Tibial nerve (tissue), 4 donors: Measurements from ENCODE around the gene AK2. TPM values are rescaled to one million over a fixed set of nuclear protein-coding genes. Genes with fewer than 3 reads are reported as not detected.
"Not testable (repeated sequence)": the region's sequence is repeated elsewhere in the genome, so short reads cannot be mapped to it uniquely, and the experiment has no call there.

ENCODE experiments used
- DNase-seq, 2 donors: peaks; one replicate each; pipeline ENCODE4 v3.0.0-alpha.2; 2019; ENCODE audit warnings: low spot score in 2 of 2
- H3K27ac ChIP-seq, 4 donors: fragments of 200-600 bp; sonication (generic) in 3 of 4; one replicate each; pipeline ENCODE4 v1.5.1; 2017 to 2019; ENCODE audit warnings: mild to moderate bottlenecking in 1 of 4
- H3K27me3 ChIP-seq, 2 donors: fragments of 200-600 bp; sonication (generic) in 1 of 2; one replicate each; pipeline versions ENCODE4 v1.5.1 to v1.6.0; 2017 to 2019
- H3K36me3 ChIP-seq, 3 donors: fragments of 200-600 bp; sonication (generic); one replicate each; pipeline ENCODE4 v1.5.1; 2018 to 2019
- H3K4me1 ChIP-seq, 4 donors: fragments of 200-600 bp; sonication (generic) in 3 of 4; one replicate each; pipeline ENCODE4 v1.5.1; 2017 to 2019
- H3K4me3 ChIP-seq, 4 donors: fragments of 200-600 bp; sonication (generic) in 3 of 4; one replicate each; pipeline ENCODE4 v1.5.1; 2017 to 2019; ENCODE audit warnings: mild to moderate bottlenecking in 1 of 4, moderate library complexity in 1 of 4
- H3K9me3 ChIP-seq, 4 donors: fragments of 200-600 bp; sonication (generic) in 3 of 4; one replicate each; pipeline ENCODE4 v1.5.1; 2017 to 2019
- EP300 ChIP-seq, 2 donors: sonication (generic); formaldehyde crosslinking; IDR thresholded peaks; one replicate each; pipeline ENCODE4 v1.6.1; 2017; ENCODE audit warnings: antibody characterized with exemption in 2 of 2, mild to moderate bottlenecking in 1 of 2
- POLR2A ChIP-seq, 2 donors: fragments of 450-650 bp; IDR thresholded peaks; one replicate each; pipeline ENCODE4 v1.6.1; 2017; ENCODE audit warnings: antibody characterized with exemption in 2 of 2, mild to moderate bottlenecking in 2 of 2, moderate library complexity in 2 of 2
- WGBS, 2 donors: methylation state at CpG; one replicate each; pipeline ENCODE4 v1.1.5; 2018; 5-methylcytosine and 5-hydroxymethylcytosine counted together
- total RNA-seq, 4 donors: library from RNA; depleted of rRNA; stranded (reverse); fragments of >200 nt; gene quantifications; one replicate each; pipeline ENCODE4 v1.1.0, GENCODE V29; 2016
- TF ChIP-seq, protein P1 (sequence below), 5 experiments: fragments of 200-600 bp in 3 of 5; fragments of 450-650 bp in 2 of 5; sonication (generic) in 3 of 5; IDR thresholded peaks; one replicate each; pipeline ENCODE4 v1.5.1; 2016 to 2019; ENCODE audit warnings: antibody characterized with exemption in 5 of 5, mild to moderate bottlenecking in 3 of 5, moderate library complexity in 2 of 5

AK2 gene
- total RNA-seq, 4 donors from 2014 or later: 127 to 559 (median 207) TPM

- H3K4me1 ChIP-seq: peaks cover 0 to 42% (median 7%) of the 10 kb centered on the region in 4 donors
- no peaks in the 10 kb centered on the region for H3K9me3 ChIP-seq
- no peak for TF ChIP-seq POLR2A (IDR thresholded peaks at IDR 0.05)
- no peak for TF ChIP-seq EP300 (IDR thresholded peaks at IDR 0.05)
- TF ChIP-seq, protein P1, sequence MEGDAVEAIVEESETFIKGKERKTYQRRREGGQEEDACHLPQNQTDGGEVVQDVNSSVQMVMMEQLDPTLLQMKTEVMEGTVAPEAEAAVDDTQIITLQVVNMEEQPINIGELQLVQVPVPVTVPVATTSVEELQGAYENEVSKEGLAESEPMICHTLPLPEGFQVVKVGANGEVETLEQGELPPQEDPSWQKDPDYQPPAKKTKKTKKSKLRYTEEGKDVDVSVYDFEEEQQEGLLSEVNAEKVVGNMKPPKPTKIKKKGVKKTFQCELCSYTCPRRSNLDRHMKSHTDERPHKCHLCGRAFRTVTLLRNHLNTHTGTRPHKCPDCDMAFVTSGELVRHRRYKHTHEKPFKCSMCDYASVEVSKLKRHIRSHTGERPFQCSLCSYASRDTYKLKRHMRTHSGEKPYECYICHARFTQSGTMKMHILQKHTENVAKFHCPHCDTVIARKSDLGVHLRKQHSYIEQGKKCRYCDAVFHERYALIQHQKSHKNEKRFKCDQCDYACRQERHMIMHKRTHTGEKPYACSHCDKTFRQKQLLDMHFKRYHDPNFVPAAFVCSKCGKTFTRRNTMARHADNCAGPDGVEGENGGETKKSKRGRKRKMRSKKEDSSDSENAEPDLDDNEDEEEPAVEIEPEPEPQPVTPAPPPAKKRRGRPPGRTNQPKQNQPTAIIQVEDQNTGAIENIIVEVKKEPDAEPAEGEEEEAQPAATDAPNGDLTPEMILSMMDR (IDR thresholded peaks at IDR 0.05): no peak
- no peak overlapping the region for H3K4me3 ChIP-seq
- H3K36me3 ChIP-seq: peaks cover 0 to 34% (median 0%) of the 10 kb centered on the region in 3 donors
- H3K27me3 ChIP-seq: no peaks in the 10 kb centered on the region
- DNase-seq: no peak
- no peak overlapping the region for H3K27ac ChIP-seq
- 86 to 91% methylated on average over 5 of the region's 5 CpGs for WGBS, 2 donors
These were observed 6.8 kb downstream of the AK2 start for GRCh38 chr1:33029921-33030320.

- Histone ChIP-seq H3K4me1 (peaks cover 0 to 37% (median 6%) of the 10 kb centered on the region in 4 donors), H3K27ac (no peak overlapping the region), H3K9me3 (no peaks in the 10 kb centered on the region), H3K27me3 (no peaks in the 10 kb centered on the region), H3K36me3 (peaks cover 0 to 38% (median 0%) of the 10 kb centered on the region in 3 donors), H3K4me3 (no peak overlapping the region)
- 98% methylated on average over 4 of the region's 4 CpGs for WGBS, 2 donors
- TF ChIP-seq, protein P1 (IDR thresholded peaks at IDR 0.05): no peak
- TF ChIP-seq EP300 (IDR thresholded peaks at IDR 0.05) (no peak), POLR2A (IDR thresholded peaks at IDR 0.05) (no peak)
- DNase-seq: no peak
These were observed 7.5 kb downstream of the AK2 start for GRCh38 chr1:33029209-33029608.

- H3K27me3 ChIP-seq: no peaks in the 10 kb centered on the region
- no peak overlapping the region for H3K4me3 ChIP-seq
- H3K27ac ChIP-seq: no peak overlapping the region
- DNase-seq: no peak
- no peak for TF ChIP-seq EP300 (IDR thresholded peaks at IDR 0.05)
- TF ChIP-seq, protein P1 (IDR thresholded peaks at IDR 0.05): no peak
- TF ChIP-seq POLR2A (IDR thresholded peaks at IDR 0.05): no peak
- no peaks in the 10 kb centered on the region for H3K9me3 ChIP-seq
- peaks cover 0 to 7% (median 0%) of the 10 kb centered on the region in 4 donors for H3K4me1 ChIP-seq
- peaks cover 0 to 61% (median 3%) of the 10 kb centered on the region in 3 donors for H3K36me3 ChIP-seq
- 74 to 78% methylated on average over 4 of the region's 4 CpGs for WGBS, 2 donors
These were observed 10.9 kb downstream of the AK2 start for GRCh38 chr1:33025761-33026160.

GRCh38 chr1:33025180-33025569 lies 11.5 kb downstream of the AK2 start:
- Histone ChIP-seq H3K4me1 (peaks cover 0 to 1% (median 0%) of the 10 kb centered on the region in 4 donors), H3K27ac (no peak overlapping the region), H3K9me3 (no peaks in the 10 kb centered on the region), H3K36me3 (peaks cover 0 to 63% (median 3%) of the 10 kb centered on the region in 3 donors), H3K4me3 (no peak overlapping the region), H3K27me3 (no peaks in the 10 kb centered on the region)
- no peak for DNase-seq
- 74 to 77% methylated on average over 1 of the region's 1 CpG for WGBS, 2 donors
- TF ChIP-seq POLR2A (IDR thresholded peaks at IDR 0.05) (no peak), EP300 (IDR thresholded peaks at IDR 0.05) (no peak)
- TF ChIP-seq, protein P1 (IDR thresholded peaks at IDR 0.05): no peak

DNA sequence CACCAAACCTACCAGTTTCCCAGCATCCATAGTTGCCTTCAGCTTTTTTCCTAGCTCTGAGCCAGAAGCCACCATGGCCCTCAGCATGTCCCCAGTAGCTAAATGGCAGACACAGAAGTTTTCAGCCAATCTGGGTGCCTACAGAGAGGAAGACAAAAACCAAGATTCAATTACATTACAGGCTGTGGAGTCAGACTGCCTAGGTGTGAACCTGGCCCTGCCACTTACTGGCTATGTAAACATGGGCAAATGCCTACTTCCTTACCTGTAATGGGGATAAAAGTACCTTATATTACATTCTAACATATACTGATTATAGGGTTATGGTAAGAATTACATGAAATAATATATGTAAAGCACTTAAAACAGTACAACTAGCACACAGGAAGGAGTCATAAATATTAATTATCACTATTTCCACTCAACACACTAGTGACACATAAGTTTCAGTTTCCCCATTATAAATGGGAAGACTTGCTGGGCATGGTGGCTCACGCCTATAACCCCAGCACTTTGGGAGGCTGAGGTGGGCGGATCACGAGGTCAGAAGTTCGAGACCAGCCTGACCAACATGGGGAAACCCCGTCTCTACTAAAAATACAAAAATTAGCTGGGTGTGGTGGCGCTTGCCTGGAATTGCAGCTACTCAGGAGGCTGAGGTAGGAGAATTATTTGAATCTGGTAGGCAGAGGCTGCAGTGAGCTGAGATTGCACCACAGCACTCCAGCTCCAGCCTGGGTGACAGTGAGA lies 12.1 kb downstream of the AK2 start:
- H3K27ac ChIP-seq, DNase-seq, H3K4me3 ChIP-seq, H3K4me1 ChIP-seq, H3K9me3 ChIP-seq, H3K27me3 ChIP-seq: not testable (repeated sequence)
- WGBS, 2 donors: 78 to 80% methylated on average over 6 of the region's 6 CpGs
- peaks cover 0 to 64% (median 3%) of the 10 kb centered on the region in 3 donors for H3K36me3 ChIP-seq
